T-helper 1 cell treated with Interleukin-12 subunit alpha and Interleukin-12 subunit beta and Interleukin-4 antibody, amounts not matched to agents 30 μg/mL and 1 μg/mL, for 36 hours (primary cell): ENCODE data around the gene MYL5.
"Not testable (repeated sequence)": the region's sequence is repeated elsewhere in the genome, so short reads cannot be mapped to it uniquely, and the experiment has no call there.

Experiments
- H3K27ac Mint-ChIP-seq: one replicate; pipeline ENCODE4 v1.8.0; 2021; ENCODE audit warnings: mild to moderate bottlenecking, mixed read lengths
- H3K27me3 Mint-ChIP-seq: one replicate; pipeline ENCODE4 v1.8.0; 2021; ENCODE audit warnings: low read depth, mixed read lengths
- H3K36me3 Mint-ChIP-seq: one replicate; pipeline ENCODE4 v1.8.0; 2021; ENCODE audit warnings: low read depth, mixed read lengths
- H3K4me1 Mint-ChIP-seq: one replicate; pipeline ENCODE4 v1.8.0; 2021; ENCODE audit warnings: low read depth, mixed read lengths
- H3K4me3 Mint-ChIP-seq: one replicate; pipeline ENCODE4 v1.8.0; 2021; ENCODE audit warnings: mild to moderate bottlenecking, moderate library complexity, mixed read lengths
- H3K9me3 Mint-ChIP-seq: one replicate; pipeline ENCODE4 v1.8.0; 2021; ENCODE audit warnings: mixed read lengths

Gene MYL5

DNA sequence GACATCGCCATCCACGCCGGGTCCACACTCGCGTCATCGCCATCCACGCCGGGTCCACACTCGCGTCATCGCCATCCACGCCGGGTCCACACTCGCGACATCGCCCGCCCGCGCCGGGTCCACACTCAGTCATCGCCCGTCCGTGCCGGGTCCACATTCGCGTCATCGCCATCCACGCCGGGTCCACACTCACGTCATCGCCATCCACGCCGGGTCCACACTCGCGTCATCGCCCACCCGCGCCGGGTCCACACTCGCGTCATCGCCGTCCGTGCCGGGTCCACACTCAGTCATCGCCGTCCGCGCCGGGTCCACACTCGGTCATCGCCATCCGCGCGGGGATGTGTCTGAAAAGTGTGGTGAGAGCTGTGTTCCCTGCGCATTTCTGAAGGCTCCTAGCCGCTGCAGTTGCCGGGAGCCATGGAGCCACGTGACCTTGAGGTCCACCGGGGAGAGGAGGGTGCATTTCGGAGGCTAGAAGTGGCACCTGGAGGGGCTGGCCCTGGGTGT, 48.6 kb downstream of the MYL5 start:
- H3K36me3 Mint-ChIP-seq = peaks cover 22% of the 10 kb centered on the region
- no peak overlapping the region for H3K27ac Mint-ChIP-seq
- peaks cover 6% of the 10 kb centered on the region for H3K4me1 Mint-ChIP-seq
- no peaks in the 10 kb centered on the region for H3K27me3 Mint-ChIP-seq
- H3K4me3 Mint-ChIP-seq = no peak overlapping the region
- H3K9me3 Mint-ChIP-seq = no peaks in the 10 kb centered on the region

DNA sequence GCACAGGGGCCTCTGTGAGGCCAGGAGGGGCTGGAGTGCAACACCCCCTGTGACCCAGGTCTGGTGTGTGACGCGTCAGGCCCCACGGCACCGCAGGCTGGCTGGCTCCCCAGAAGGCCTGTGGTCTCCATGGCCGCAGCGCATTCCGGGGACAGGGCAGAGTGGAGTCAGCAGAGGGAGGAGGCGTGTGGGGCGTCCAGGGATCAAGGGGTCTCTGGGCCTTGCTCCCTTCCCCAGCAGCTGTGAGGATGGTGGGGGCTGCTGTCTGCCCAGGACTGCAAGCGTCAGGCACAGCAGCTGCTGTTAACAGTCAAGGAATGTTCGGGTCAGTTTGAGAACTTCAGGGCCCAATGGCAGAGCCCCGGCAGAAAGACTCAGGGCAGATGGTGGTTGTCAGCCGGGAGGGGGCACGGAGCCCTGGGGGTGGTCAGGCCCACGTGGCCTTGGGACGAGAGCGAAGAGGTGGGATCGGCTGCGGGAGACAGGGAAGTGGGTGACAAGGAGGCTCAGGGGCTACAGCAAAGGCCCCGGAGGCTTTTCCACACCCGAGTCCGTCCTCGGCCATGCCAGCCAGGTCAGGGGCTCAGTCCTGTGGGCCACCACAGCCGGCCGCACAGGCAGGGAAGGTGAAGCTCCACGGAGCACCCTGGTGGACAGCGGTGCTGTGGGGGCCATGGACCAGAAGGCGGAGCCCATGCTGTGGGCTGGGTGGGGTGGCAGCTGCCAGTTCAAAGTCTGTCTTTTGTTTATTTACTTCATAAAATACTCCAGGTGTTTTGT, 49.6 kb downstream of the MYL5 start:
- H3K27me3 Mint-ChIP-seq = no peaks in the 10 kb centered on the region
- no peak overlapping the region for H3K27ac Mint-ChIP-seq
- no peaks in the 10 kb centered on the region for H3K9me3 Mint-ChIP-seq
- peaks cover 8% of the 10 kb centered on the region for H3K4me1 Mint-ChIP-seq
- H3K36me3 Mint-ChIP-seq = peaks cover 22% of the 10 kb centered on the region
- no peak overlapping the region for H3K4me3 Mint-ChIP-seq

DNA sequence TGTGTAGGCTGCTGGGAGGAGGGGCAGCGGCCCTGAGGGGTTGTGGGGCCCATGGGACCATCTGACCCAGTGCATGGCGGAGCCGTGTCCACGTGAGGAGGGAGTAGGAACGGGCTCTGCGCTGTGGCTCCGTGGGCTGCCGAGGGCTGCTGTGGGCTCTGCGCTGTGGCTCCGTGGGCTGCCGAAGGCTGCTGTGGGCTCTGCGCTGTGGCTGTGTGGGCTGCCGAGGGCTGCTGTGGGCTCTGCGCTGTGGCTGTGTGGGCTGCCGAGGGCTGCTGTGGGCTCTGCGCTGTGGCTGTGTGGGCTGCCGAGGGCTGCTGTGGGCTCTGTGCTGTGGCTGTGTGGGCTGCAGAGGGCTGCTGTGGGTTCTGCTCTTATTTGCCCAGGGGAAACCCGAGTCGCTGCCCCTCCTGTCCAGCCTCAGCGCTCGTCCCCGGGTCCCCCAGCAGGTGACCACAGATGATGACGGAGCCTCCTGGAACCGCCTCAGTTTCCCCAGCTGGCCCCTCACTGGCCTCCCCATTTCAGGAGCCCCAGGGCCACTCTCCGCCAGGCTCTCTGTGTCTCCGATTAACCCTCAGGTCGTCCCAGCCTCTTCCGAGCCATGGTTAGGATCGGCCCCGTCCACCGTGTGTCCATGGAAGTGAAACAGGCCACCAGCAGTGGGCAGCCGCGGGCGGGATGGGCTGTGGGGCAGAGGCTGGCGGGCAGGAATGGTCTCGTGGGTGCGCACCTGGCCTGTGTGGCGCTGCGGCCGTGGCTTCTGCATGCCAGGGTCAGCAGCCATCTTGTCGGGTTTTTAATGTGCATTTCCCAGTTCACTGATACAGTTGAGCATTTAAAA, 51.3 kb downstream of the MYL5 start:
- H3K9me3 Mint-ChIP-seq = no peaks in the 10 kb centered on the region
- no peak overlapping the region for H3K27ac Mint-ChIP-seq
- H3K4me3 Mint-ChIP-seq = no peak overlapping the region
- H3K36me3 Mint-ChIP-seq = peaks cover 20% of the 10 kb centered on the region
- H3K27me3 Mint-ChIP-seq = no peaks in the 10 kb centered on the region
- peaks cover 8% of the 10 kb centered on the region for H3K4me1 Mint-ChIP-seq

DNA sequence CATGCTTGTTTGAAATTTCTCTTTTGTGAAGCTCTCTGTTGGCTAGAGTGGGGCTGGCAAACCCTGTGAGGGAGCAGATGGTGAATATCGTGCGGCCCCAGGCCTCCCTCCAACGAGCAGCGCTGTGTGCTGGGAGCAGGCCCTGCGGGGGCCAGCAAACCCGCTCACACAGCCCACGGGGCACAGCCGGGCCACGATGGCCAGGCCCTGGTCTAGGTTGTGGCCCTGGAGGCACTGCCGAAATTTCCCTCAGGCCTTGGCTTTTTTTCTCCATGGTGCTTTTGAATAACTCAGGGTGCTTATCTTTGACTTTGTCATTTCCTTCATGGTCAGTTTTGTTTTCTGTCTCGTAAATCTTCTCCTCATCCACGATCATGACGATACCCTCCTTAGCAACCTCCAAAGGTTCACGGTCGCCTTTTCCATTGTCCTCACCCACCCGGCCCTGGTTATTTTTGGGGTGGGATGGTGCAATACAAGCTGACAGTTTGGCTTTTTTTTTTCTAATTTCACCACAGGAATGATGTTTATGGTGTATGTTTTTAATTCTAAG, 52.0 kb downstream of the MYL5 start:
- no peak overlapping the region for H3K27ac Mint-ChIP-seq
- no peak overlapping the region for H3K4me3 Mint-ChIP-seq
- no peaks in the 10 kb centered on the region for H3K27me3 Mint-ChIP-seq
- H3K9me3 Mint-ChIP-seq = no peaks in the 10 kb centered on the region
- H3K36me3 Mint-ChIP-seq = peaks cover 19% of the 10 kb centered on the region
- peaks cover 8% of the 10 kb centered on the region for H3K4me1 Mint-ChIP-seq

DNA sequence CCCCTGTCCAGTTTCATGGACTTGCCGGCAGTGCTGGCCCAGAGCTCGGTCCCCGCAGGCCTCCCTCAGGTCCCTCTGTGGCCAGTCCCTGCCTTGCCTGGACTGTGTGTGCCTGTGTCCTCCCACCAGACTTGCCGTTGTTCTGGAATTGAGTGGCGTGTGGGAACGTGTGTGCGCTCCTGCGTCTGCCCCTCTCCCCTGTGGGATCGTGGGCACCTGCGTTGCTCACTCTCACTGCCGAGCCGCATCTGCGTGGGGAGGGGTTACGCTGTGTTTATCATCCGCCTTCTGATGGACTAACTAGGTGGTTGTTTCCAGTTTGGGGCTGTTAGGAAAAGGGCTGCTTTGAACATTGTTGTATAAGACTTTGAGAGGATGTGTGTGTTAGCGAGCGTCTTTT, 52.5 kb downstream of the MYL5 start:
- H3K36me3 Mint-ChIP-seq = peaks cover 15% of the 10 kb centered on the region
- no peaks in the 10 kb centered on the region for H3K9me3 Mint-ChIP-seq
- H3K27me3 Mint-ChIP-seq = no peaks in the 10 kb centered on the region
- peaks cover 8% of the 10 kb centered on the region for H3K4me1 Mint-ChIP-seq
- no peak overlapping the region for H3K4me3 Mint-ChIP-seq
- no peak overlapping the region for H3K27ac Mint-ChIP-seq

DNA sequence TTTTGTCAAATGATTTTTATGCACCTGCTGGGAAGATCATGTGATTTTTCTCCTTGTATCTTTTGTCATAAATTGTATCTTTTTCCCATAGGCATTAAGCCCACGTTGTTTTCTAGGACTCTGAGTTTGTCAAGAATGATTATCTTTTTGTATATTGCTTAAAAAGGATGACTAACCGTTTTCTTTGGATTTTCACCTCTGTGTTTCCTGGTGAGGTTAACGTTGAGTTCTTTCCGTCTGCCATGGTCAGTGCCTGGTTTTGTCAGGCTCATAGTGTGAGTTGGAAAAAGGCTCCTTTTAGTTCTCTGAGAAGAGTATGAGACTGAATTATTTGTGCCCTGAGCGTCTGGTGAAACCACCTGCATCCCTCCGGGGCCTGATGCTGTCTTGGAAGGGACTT, 53.2 kb downstream of the MYL5 start:
- H3K36me3 Mint-ChIP-seq = peaks cover 11% of the 10 kb centered on the region
- no peak overlapping the region for H3K4me3 Mint-ChIP-seq
- no peak overlapping the region for H3K27ac Mint-ChIP-seq
- H3K9me3 Mint-ChIP-seq = no peaks in the 10 kb centered on the region
- H3K27me3 Mint-ChIP-seq = no peaks in the 10 kb centered on the region
- H3K4me1 Mint-ChIP-seq = peaks cover 8% of the 10 kb centered on the region

DNA sequence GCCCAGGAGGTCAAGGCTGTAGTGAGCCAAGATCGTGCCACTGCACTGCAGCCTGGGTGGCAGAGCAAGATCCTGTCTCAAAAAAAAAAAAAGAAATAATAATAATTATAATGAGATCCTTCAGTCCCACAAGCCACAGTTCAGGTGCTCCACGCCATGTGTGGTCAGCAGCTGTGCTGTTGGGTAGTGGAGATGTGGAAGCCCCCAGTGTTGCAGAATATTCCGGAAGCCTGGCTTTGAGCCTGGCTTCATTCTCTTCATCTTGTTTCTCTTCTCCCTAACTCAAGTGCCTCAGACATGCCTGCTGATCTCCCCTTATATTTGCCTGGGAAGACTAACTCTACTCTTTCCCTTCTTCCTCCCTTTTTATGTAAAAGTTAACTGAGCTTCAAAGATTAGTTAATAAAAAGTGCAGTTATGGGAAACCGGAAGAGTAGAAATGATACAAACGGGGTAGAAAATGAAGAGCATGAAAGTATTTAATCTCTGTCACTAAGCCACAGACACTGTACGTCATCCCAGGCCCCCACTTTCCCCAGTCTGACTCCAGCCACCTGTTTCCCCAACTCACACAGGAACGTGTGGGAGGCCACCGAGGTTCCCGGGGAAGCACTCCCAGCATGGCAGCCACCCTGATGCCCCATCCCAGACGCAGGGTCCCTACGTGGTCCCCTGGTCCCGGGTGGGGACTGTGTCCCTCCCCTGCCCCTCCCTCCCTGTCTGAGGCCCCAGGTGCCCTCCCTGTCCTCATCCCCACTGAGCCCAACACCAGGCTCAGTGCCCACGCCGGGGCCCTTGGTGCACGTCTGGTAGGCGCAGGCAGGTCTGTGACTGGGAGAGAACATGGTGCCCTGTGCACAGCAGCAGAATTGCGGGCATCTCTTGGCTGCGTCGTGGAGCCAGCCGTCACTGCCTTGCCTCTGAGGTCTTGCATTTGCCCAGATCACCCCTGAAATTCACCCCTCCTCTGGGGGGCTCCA, 55.3 kb downstream of the MYL5 start:
- Mint-ChIP-seq H3K27ac (no peak overlapping the region), H3K4me3 (no peak overlapping the region), H3K4me1 (peaks cover 8% of the 10 kb centered on the region), H3K27me3 (no peaks in the 10 kb centered on the region), H3K36me3 (peaks cover 12% of the 10 kb centered on the region), H3K9me3 (no peaks in the 10 kb centered on the region)

DNA sequence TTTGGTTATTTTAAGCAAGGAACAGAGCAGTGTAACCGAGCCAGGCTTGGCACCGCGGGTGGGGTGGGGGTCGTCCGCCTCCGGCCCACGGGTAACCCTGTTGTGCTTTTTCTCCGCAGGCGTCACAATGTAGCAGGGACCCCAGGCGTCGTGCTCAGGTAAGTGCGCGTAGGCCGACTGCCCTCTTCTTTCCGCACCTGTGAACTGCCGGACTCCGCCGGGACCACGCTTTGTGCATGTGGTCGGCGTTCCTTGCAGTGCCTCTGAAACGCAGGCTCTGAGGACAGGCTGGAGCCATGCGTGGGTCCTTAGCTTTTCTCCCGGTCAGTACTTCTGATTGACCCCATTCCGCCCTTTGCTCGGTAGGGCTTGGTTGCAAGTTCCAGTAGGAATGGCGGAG, 56.2 kb downstream of the MYL5 start:
- Mint-ChIP-seq H3K4me3 (no peak overlapping the region), H3K27me3 (no peaks in the 10 kb centered on the region), H3K4me1 (peaks cover 6% of the 10 kb centered on the region), H3K27ac (no peak overlapping the region), H3K36me3 (peaks cover 14% of the 10 kb centered on the region), H3K9me3 (no peaks in the 10 kb centered on the region)

DNA sequence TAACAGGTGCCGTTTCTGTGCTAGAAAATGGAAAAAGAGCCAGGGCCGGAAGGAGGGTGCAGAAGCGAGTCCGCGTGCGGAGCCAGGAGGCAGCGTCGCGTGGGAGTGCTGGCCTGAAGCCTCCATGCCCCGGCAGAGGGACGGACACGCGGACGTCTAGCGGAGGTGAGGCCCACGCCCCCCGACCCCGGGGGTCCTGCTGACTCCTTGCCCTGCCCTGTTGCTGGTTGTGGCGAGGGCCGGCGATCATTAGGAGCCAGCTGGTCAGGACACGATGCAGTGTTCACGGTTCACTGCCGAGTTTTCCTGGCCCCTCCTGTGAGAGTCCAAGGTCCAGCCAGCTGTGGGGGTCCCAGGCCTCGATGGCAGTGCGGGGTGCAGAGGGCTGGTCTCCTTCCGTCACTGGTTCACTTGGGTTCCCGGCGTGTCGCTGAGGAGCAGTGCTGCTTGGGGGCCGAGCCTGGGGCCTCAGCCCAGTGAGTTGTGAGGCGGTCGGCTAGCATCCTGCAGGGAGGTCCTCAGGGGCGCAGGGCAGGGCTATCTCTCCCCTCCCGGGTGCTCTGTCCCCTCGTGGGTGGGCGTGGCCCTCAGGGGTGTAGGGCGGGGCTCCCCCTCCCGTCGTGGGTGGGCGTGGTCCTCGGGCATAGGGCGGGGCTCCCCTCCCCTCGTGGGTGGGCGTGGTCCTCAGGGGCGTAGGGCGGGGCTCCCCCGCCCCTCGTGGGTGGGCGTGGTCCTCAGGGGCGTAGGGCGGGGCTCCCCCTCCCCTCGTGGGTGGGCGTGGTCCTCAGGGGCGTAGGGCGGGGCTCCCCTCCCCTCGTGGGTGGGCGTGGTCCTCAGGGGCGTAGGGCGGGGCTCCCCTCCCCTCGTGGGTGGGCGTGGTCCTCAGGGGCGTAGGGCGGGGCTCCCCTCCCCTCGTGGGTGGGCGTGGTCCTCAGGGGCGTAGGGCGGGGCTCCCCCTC, 56.9 kb downstream of the MYL5 start:
- H3K36me3 Mint-ChIP-seq = peaks cover 14% of the 10 kb centered on the region
- not testable (repeated sequence) for H3K4me1 Mint-ChIP-seq, H3K9me3 Mint-ChIP-seq, H3K27ac Mint-ChIP-seq, H3K27me3 Mint-ChIP-seq, H3K4me3 Mint-ChIP-seq
